ENCODE data around the gene CAVIN3. TPM values are rescaled to one million over a fixed set of nuclear protein-coding genes. Genes with fewer than 3 reads are reported as not detected.

Gene CAVIN3
- total and polyA plus RNA-seq, 2 of the 8 experiments (the other 6 are each of a cell fraction or from before 2014, with no cell fraction given) = 17.7 to 26.4 TPM

DNA sequence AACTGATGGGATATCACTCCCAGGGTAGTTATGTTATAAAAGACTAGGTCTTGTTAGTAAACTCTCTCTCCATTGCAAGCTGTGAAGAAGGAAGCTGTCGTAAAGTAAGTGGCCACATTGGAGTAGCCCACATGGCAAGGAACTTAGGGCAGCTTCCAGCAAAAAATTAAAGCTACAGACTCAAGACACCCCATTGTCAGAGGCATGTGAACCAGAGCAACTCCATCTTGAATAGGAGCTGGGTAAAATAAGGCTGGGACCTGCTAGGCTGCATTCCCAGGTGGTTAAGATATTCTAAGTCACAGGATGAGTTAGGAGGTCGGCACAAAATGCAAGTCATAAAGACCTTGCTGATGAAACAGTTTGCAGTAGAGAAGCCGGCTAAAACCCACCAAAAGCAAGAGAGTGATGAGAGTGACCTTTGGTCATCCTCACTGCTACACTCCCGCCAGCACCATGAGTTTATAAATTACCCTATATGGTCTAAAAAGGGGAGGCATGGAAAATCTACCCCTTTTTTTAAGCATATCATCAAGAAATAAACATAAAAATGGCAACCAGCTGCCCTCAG lies 36.8 kb downstream of the CAVIN3 start:
- 84% methylated on average over 4 of the region's 4 CpGs; no CpG with 5 or more reads in 1 of the 2 experiments for WGBS, 2 experiments (ENCODE audit: extremely low coverage in 1 of 2, insufficient coverage in 1 of 2, insufficient read length in 1 of 2, insufficient replicate concordance in 2 of 2, low coverage in 1 of 2, low lambda C conversion rate in 2 of 2, missing lambda C conversion rate in 1 of 2)
- FAIRE-seq = no peak
- Histone ChIP-seq H3K27ac (ENCODE audit: low read depth, low read length) (no peak overlapping the region), H3K4me3 (ENCODE audit: extremely low read depth in 1 of 4, insufficient read depth in 2 of 4, low read depth in 3 of 4, low read length in 4 of 4) (no peak overlapping the region), H3K23me2 (ENCODE audit: low read depth, low read length) (no peaks in the 10 kb centered on the region), H3K4me1 (replicated peaks in 1 of 4; ENCODE audit: control insufficient read depth in 3 of 4, insufficient read depth in 4 of 4, low read length in 3 of 4) (peaks cover 0 to 2% (median 0%) of the 10 kb centered on the region in 4 experiments; a peak in 2 of 7 replicates), H4K5ac (ENCODE audit: insufficient read length, low read depth, low read length) (no peak overlapping the region), H3K27me3 (replicated peaks in 1 of 4; ENCODE audit: control insufficient read depth in 3 of 4, extremely low read depth in 1 of 4, insufficient read depth in 3 of 4, low read length in 3 of 4) (peaks cover 12 to 73% (median 45%) of the 10 kb centered on the region in 4 experiments), H3K4ac (replicated peaks; ENCODE audit: insufficient read length, low read depth, low read length) (no peak overlapping the region), H3K23ac (ENCODE audit: insufficient read length) (no peak overlapping the region), H3K79me2 (ENCODE audit: control insufficient read depth in 1 of 2, insufficient read depth in 2 of 2, low read length in 2 of 2) (no peaks in the 10 kb centered on the region), H2AFZ (ENCODE audit: low read length) (no peak overlapping the region), H3K79me1 (ENCODE audit: low read depth, low read length) (no peaks in the 10 kb centered on the region), H2BK12ac (ENCODE audit: low read depth, low read length) (no peak overlapping the region), H3K9ac (replicated peaks in 1 of 4; ENCODE audit: extremely low read depth in 1 of 4, low read depth in 3 of 4, low read length in 3 of 4) (no peak overlapping the region), H4K91ac (replicated peaks; ENCODE audit: insufficient read length, low read length) (no peak overlapping the region), H2BK120ac (replicated peaks; ENCODE audit: low read depth, low read length) (no peak overlapping the region), H3K36me3 (ENCODE audit: control insufficient read depth in 2 of 4, insufficient read depth in 4 of 4, low read length in 3 of 4) (no peaks in the 10 kb centered on the region), H3K14ac (ENCODE audit: insufficient read length) (no peak overlapping the region), H3K9me3 (ENCODE audit: insufficient read depth in 2 of 2, low read depth in 1 of 2, low read length in 1 of 2) (no peaks in the 10 kb centered on the region), H3K56ac (replicated peaks; ENCODE audit: insufficient read length, low read depth, low read length) (no peak overlapping the region), H2BK5ac (ENCODE audit: low read depth, low read length) (no peak overlapping the region), H3K4me2 (ENCODE audit: insufficient read depth in 1 of 2, low read depth in 2 of 2, low read length in 2 of 2) (no peak overlapping the region), H2BK20ac (ENCODE audit: low read length) (no peak overlapping the region), H3K18ac (ENCODE audit: extremely low read depth, low read length) (no peak overlapping the region), H2BK15ac (ENCODE audit: low read length) (no peak overlapping the region), H4K20me1 (replicated peaks in 1 of 2; ENCODE audit: control insufficient read depth in 1 of 2, insufficient read depth in 2 of 2, low read length in 2 of 2) (no peaks in the 10 kb centered on the region), H2AK5ac (ENCODE audit: low read depth, low read length) (no peak overlapping the region), H4K8ac (ENCODE audit: extremely low read depth, insufficient read depth, low read length) (no peak overlapping the region)
- ChIA-PET CTCF (ENCODE audit: partially characterized antibody) (interaction anchor here (0.6 to 10.9 kb wide), 14 partner anchors 8 to 243 kb away, joined by 3 to 127 read pairs (median 12); partner anchors contain the start of gene CCKBR), POLR2A (ENCODE audit: partially characterized antibody) (interaction anchor here (1.2 to 1.3 kb wide), 2 partner anchors 36 to 79 kb away, joined by 3 to 7 read pairs; partner anchors contain the start of gene CAVIN3)
- no peak for DNase-seq (ENCODE audit: low read depth in 1 of 2, low spot score in 2 of 2)
- TF ChIP-seq TBP (IDR thresholded peaks at IDR 0.05; ENCODE audit: low read depth, low read length) (no peak), CREB1 (IDR thresholded peaks at IDR 0.05) (no peak), CBX8 (IDR thresholded peaks at IDR 0.05; ENCODE audit: borderline replicate concordance, low read depth, low read length) (no peak), NANOG (IDR thresholded peaks at IDR 0.05; ENCODE audit: insufficient read depth, low read depth, low read length, poor library complexity, severe bottlenecking) (no peak)

All from H1 (cell line).